ENCODE measurements around the gene TTC33.
"Not testable (repeated sequence)": the region's sequence is repeated elsewhere in the genome, so short reads cannot be mapped to it uniquely, and the experiment has no call there.

The TTC33 gene

DNA sequence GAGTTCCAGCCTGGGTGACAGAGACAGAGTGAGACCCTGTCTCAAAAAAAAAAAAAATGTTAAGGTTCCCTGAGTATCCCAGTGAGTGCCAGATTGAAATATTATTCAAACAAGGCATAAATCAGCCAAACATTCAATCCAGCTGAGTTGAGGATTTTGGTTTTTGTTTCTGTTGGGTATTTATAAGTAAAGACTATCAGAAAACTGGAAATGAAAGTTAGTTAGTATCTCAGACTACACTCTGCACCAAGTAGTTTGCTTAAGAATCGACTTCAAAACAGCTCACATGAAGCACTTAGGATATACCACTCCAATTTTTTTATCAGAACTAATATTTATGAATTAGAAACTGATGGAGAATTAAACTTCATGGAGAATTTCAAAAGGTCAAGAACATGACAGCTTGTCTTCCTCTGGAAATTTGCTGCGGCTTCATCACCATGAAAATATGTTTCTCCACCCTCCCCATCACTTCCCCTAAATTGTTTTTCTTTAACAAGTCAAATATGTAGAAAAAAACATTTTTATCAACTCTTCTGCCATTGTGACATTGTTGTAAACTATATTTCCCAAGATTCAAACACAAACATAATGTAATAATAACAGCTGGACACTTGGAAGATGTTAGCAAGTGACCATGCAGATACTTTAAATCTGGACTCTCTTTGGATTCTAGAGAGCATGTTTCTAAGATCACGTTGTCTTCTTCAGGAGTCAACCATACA, 186.1 kb downstream of the TTC33 start:
- DNase-seq (ENCODE audit: low read depth), result no peak

DNA sequence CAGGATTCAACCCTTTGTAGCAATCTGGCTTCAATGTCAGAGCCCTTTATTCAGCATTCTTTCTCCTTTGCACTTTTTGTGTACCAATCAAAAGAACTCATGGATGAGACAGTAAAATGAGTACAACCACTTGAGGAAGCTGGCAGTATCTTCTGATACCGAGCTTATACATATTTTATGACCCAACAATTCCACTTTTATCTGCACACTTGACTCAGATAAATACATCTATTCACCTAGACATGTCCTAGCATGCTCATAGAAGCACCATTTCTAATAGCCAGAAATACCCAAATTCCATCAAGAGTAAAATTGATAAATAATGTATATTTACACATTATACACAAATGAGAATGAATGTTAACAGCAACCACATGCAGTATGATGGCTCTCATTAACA, 187.2 kb downstream of the TTC33 start:
- no peak for DNase-seq (ENCODE audit: low read depth)

DNA sequence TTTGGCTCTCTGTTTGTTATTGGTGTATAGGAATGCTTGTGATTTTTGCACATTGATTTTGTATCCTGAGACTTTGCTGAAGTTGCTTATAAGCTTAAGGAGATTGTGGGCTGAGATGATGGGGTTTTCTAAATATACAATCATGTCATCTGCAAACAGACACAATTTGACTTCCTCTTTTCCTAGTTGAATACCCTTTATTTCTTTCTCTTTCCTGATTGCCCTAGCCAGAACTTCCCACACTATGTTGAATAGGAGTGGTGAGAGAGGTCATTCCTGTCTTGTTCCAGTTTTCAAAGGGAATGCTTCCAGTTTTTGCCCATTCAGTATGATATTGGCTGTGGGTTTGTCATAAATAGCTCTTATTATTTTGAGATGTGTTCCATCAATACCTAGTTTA, 192.6 kb downstream of the TTC33 start:
- not testable (repeated sequence) for DNase-seq (ENCODE audit: low read depth)

DNA sequence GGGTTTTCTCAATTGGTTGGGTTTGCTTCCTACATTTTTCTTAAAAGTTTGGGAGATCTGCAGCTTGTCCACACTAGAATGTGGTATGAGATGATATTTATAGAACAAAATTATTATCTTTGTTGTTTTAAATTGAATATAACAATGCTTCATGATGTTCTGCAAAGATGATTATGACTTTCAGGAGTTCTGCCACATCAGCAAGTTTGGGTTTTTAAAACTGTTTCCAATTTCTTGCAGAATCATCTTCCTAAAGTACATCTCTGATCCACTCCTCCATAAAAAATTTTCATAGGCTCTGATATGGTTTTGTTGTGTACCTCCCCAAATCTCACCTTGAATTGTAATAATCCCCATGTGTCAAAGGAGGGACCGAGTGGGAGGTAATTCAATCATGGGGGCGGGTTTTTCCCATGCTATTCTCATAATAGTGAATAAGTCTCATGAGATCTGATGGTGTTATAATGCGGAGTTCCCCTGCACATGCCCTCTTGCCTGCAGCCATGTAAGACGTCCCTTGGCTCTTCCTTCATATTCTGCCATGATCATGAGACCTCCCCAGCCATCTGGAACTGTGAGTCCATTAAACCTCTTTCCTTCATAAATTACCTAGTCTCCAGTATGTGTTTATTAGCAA, 195.2 kb downstream of the TTC33 start:
- DNase-seq (ENCODE audit: low read depth), result no peak

DNA sequence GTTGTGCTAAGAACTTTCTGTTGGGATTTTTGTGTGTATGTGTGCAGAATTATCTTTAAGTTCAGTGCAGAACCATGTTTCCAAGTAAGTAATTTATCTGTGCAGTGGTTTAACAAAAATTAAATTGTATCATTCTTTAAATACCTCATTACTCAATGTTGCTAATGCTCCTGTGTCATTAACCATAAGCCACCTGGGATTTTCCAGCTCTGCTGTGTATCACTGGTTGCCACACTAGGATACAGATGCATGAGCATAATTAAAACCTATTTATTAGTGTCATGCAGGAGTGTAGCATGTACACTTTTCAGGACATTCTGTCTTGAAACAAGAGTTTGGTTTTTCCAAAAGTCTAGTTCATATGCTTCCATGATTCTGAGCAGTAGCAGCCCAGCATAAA, 196.5 kb downstream of the TTC33 start:
- no peak for DNase-seq (ENCODE audit: low read depth)

DNA sequence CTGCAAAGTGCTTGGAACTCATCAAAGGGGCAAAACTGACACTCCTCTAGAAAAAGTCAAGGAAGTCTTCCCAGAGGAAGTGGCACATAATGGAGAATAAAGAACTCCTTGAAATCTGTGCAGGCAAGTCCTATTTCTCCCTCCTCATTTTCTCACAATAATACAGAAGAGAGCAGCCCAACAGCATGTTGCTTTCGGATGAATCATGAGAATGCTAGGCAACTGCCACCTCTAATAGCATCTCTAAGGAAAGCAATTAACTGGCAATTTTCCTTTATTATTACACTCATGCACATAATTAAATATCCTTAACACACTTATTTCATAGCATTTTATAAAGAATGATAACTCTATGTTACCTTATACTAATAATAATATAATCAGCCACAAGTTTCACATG, 198.3 kb downstream of the TTC33 start:
- no peak for DNase-seq (ENCODE audit: low read depth)

DNA sequence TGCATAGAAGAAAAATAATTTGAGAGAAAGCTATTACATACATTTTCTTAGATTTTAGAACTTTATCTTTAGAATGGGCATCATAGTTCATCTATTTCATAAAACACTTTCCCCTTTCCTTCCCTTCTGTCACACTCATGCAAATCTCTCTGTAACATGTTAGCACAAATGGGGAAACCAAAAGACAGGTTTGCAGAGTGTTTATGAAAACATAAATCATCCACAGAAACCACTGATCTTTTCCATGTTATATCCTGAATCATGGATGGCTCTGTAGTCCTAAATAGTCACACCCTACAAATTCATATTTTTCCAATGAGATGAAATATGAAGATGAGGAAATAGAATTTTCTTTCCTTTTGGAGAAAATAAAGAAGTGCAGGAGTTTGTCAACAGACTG, 198.9 kb downstream of the TTC33 start:
- no peak for DNase-seq (ENCODE audit: low read depth)

DNA sequence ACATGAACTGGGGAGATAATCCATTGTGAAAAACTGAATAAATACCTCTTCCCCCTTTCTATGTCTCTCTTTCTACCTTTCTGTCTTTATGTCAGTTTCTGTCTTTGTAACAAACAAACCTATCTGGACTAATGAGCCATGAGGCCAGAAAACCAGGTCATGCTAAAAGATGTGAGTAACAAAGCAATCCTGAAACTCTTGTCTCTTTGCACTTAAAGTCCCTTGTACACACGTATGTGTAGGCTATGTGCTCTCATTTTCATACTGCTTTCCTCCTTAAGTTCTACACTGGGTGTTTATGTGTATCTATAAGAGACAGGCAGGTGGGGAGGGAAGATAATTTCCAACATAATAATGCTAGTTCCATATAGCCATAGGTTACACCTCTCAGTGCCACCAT, 199.9 kb downstream of the TTC33 start:
- DNase-seq (ENCODE audit: low read depth), result no peak

DNA sequence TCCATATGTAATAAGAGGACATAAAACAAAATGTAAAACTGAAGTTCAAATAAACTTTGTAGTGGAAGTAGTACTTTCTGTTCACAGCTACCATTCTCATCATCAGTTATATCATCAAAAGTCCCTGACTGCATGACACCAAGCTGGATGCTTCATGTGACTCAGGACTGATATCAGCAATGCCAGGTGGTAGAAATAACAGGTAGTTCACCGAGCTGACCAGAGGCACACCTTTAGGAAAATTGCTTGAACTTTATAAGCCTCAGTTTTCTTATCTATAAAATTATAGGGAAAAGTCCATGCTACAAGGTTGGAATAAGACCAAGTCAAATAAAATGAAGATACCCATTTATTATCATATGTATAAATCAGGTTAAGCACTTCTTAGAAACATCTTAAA, 200.9 kb downstream of the TTC33 start:
- no peak for DNase-seq (ENCODE audit: low read depth)

DNA sequence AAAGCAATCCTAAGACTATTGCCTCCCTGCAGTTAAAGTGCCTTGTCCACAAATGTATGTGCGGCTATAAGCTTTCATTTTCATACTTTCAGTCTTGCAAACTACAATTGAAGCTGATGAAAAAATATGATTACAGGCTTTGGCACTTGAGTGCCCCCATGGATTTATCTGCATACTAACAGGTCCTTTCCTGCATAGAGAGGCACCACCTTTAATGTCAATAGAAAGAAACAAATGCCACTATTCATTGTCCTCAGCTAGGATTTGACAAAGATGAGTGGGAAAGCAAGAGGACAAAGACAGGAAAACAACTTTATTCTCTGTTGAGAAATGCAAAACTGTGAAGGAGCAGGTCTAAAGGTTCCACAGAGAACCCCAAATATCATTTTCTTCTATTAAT, 201.7 kb downstream of the TTC33 start:
- no peak for DNase-seq (ENCODE audit: low read depth)

DNA sequence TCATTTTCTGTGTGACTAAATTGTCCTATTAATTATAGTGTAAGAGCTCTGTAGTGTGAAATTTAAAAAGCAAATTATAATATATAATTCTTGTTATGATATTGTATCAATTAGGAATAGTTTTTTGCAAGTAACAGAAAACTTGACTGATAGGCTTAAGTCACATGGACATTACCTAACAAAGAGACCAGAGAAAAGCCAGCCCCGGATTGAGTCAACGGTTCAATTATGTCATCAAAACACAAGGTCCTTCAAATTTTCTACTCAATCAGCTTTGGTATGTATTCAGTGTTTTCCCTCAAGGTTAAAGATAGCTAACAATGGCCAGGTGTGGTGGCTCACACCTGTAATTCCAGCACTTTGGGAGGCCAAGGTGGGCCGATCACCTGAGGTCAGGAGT, 202.8 kb downstream of the TTC33 start:
- DNase-seq (ENCODE audit: low read depth), result no peak

DNA sequence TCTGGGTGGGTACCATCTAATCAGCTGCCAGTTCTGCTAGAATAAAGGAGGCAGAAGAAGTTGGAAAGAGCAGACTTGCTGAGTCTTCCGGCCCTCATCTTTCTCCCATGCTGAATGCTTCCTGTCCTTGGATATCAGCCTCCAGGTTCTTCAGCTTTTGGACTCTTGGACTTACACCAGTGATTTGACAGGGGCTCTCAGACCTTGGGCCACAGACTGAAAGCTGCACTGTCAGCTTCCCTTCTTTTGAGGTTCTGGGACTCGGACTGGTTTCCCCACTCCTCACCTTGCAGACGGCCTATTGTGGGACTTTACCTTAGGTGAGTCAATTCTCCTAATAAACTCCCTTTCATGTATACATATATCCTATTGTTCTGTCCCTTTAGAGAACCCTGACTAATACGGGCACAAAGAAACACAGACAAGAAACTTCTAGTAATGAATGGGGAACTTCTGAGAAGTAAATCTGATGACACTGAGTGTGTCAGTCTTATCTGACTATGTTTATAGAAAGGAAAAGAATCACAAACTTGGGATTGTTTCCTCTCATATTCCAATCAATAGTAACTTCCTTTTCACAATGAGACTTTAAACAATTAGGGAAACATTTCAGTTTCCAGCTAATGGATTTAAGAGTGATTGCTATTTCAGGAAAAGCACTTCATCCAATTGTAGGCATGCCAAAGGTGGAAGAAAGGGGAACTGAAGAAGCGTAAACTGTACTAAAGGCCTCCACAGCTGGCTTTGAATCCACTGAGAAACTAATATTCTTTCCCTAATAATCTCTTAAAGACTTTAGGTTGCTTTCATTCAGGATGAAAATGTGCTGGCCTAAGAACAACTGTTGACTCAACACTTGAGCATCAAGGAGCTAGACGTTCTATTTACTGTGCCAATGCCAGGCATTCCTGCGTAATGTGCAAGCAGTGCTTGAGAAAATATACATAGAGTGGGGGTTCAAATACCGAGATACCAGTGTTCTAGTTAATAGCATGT, 204.0 kb downstream of the TTC33 start:
- no peak for DNase-seq (ENCODE audit: low read depth)

DNA sequence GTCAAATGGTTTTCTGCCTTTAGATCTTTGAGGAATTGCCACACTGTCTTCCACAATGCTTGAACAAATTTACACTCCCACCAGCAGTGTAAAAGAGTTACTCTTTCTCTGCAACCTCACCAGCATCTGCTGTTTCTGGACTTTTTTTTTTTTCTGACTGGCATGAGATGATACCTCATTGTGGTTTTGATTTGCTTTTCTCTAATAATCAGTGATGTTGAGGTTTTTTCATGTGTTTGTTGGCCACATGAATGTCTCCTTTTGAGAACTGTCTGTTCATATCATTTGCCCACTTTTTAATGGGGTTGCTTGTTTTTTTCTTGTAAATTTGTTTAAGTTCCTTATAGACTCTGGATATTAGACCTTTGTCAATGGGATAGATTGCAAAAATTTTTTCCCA, 205.3 kb downstream of the TTC33 start:
- DNase-seq (ENCODE audit: low read depth), result no peak

DNA sequence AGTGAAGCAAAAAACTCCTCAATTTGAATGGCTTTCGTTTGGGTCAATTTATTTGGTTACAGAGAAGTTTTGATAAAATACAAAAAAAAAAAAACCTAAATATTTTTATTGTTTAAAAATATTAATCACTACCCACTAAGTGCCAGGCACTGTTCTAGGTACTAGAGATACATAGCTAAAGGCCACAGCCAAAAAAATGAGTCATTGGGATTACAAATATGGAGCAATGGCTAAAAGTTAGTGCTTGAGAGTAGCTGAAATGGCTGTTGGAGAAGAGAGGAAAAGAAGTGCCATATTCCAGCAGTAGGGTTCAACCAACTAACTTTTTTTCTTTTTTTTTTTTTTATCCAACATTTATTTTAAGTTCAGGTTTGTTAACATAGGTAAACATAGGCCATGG, 206.1 kb downstream of the TTC33 start:
- no peak for DNase-seq (ENCODE audit: low read depth)

DNA sequence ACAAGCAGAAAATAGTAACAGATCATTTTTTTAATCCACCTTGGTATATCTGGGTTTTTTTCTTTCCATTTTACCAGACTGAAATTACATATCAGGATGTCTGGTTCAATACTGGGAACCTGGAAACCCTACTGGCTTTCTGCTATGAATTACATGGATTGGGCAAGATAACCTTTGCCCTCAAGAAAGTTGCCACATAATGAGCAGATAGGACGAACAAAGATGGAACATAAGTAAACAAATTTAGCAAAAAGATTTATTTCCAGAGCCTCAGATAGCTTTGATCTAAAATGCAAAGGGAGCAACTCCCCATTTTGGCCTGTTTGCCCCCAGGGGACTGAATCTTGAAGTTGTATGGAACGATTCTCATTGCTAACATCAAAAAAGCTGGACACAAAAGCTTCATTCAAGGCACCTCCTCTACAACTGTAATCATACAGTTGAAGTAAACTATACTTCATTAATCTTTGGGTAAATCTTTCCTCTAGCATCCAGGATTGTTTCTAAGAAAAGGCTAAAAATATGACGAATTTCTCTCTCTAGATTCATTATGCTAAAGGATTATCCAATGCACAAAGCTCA, 207.7 kb downstream of the TTC33 start:
- DNase-seq (ENCODE audit: low read depth), result no peak

DNA sequence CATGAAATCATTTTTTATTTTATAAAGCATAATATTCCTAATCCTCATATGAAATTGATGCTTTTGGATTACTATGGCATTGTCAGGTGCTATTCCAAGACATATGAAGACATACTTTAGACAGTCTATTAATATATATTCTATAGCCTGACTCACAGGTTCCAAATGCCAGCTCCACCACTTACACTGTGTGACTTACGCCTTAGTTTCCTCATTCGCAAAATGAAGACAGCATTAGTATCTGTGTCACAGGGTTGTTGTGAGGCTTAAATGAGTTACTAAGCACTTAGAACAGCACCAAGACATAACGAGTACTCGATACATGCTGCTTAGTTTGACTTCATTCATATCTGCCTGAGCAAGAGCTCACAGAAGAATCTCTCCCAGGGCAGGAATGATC, 208.2 kb downstream of the TTC33 start:
- no peak for DNase-seq (ENCODE audit: low read depth)

DNA sequence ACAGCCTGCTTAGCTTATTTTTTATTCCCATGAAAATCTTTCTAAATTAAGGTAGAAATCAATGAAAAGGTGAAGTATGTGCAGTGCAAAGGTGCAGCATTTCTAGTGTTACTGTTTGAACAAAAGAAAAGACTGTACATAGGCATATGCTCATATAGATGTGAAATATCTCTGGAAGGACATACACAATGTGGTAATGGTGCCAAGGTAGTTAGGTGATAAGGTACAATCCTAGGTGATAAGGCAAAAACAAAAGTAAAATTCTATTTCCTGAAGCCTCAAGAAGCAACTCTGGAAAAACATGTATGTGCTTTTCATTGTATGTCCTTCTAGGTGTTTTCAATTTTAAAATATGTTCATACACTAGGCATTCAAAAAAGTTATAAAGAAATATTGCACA, 215.5 kb downstream of the TTC33 start:
- no peak for DNase-seq (ENCODE audit: low read depth)

DNA sequence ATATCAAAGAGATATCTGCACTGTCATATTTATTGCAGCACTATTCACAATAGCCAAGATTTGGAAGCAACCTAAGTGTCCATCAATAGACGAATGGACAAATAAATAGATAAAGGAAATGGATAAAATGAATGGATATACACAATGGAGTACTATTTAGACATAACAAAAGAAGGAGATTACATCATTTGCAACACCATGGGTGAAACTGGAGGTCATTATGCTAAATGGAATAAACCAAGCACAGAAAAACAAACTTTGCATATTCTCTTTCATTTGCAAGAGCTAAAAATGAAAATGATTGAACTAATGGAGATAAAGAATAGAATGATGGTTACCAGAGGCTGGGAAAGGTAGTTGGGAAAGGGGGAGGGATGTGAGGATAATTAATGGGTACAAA, 231.1 kb downstream of the TTC33 start:
- DNase-seq (ENCODE audit: low read depth), result no peak

DNA sequence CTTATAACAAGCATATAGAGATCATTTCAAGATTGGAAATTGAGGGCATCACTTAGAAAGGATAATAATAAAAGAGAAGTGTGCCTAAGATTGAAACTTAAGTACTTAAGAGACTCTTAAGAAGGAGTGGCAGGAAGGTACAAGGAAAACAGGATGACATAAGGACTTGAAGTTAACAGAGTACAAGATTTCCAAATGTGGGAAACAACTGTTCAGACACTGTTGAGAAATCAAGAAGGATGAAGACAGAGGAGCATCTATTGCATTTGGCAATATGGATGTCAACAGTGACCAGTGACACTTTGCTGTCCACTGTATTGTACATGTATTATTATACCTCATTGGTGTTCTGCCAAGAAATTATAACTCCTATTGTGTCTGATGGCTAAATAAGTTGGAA, 233.8 kb downstream of the TTC33 start:
- no peak for DNase-seq (ENCODE audit: low read depth)

DNA sequence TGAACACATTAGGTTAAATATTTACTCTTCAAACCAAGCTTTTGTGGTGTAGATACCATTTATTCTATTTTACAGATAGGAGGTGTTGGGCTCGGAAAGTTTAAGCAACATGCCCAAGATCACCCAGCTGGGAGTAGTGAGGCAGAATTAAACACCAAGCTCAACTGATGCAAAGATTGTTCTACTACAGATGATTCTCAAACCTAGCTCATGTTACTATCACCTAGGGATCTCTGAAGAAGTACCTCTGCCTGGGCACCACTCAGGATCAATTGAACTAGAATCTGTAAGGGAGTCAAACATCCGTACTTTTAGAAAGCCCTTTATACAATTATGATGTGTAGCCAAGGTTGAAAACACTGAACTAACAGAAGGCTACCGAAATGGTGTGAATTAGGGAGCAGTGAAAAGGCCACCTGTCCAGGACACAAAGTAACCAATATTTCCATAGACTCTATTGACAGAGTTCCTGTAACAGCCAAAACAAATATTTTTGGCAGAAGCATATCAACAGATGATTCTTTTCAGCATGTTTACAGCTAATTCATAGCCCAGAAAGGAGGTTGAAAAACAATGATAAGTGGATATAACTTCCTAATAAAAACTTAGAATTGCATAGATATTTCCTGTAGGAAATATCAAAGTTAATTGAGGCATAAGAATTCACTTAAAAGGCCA, 234.5 kb downstream of the TTC33 start:
- DNase-seq (ENCODE audit: low read depth), result no peak

DNA sequence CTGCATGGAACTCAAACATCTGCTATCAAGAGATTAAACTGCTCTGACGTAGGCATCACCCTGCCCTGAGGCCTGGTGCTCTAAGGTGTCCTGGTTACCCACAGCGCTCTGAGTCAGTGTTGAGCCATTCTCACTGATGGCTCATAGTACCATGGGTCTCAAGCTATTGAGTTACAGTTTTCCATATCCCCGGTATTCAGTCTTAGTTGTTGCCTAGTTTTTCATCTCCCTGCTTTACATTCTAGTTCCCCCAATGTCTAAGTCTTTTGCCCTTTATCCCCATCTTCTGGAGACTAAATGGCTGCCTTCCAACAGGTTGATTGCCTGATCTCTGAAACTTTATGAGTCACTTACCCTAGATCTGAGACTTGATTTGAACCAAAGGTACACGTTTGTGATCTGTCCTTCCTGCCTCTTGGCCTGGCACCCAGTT, 237.3 kb downstream of the TTC33 start:
- no peak for DNase-seq (ENCODE audit: low read depth)

DNA sequence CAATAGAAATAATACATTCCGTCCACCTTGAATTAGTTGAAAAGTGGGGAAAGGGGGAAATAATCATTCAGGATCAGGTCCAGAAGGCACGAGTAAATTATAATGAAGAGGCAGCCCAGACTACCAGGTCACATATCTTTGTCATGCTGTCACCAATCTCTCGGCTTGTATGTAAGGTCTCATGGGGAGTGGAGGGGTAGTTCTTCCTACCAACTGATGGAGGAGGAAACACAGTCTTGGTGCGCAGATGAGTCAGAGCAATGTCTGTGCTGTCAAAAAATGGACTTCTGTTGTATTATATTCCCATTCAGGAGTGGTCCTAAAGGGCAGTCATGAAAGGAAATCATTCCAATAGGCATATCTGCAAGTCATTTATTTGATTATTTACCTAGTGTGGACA, 240.3 kb downstream of the TTC33 start:
- DNase-seq (ENCODE audit: low read depth), result no peak

Data from T follicular helper cell (primary cell).